K562 (cell line): ENCODE data around the gene HEPHL1.

Source experiments
- CTCF ChIP-seq, 3 experiments: IDR thresholded peaks in 2 of 3; conservative IDR thresholded peaks in 1 of 3; 2 replicates each; pipeline ENCODE4 v1.5.1; 2011 to 2012; ENCODE audit warnings: low read length in 3 of 3, mild to moderate bottlenecking in 3 of 3, control low read depth in 2 of 3, improper control_type of control experiment in 1 of 3, inconsistent platforms in 1 of 3, low read depth in 1 of 3, mixed read lengths in 1 of 3, moderate library complexity in 1 of 3; ENCODE audit not compliant: insufficient read depth in 2 of 3
- GTF2A2 ChIP-seq: IDR thresholded peaks from 2 replicates; pipeline ENCODE4 v1.6.1; 2016; ENCODE audit warnings: mild to moderate bottlenecking, missing genetic modification characterization, missing compliant biosample characterization
- ID3 ChIP-seq, 2 experiments: fragments of 250-450 bp in 1 of 2; fragments of 450-650 bp in 1 of 2; sonication (Bioruptor Pico) in 1 of 2; IDR thresholded peaks; 2 replicates each; pipeline versions ENCODE4 v1.6.1 to v1.8.0; 2016 to 2021; ENCODE audit warnings: mild to moderate bottlenecking in 2 of 2, moderate library complexity in 2 of 2, missing compliant biosample characterization in 1 of 2, missing genetic modification characterization in 1 of 2
- JUN ChIP-seq, 2 experiments: sonication (generic) in 1 of 2; formaldehyde crosslinking in 1 of 2; IDR thresholded peaks; 2 replicates each; pipeline versions ENCODE4 v1.6.1 to v1.8.0; 2012 to 2022; ENCODE audit warnings: borderline replicate concordance in 2 of 2, mild to moderate bottlenecking in 2 of 2, improper control_type of control experiment in 1 of 2, low read depth in 1 of 2, low read length in 1 of 2, missing genetic modification reagents in 1 of 2
- NR2F6 ChIP-seq: fragments of 450-650 bp; formaldehyde crosslinking; IDR thresholded peaks from 2 replicates; pipeline ENCODE4 v1.4.0; 2020; ENCODE audit warnings: mild to moderate bottlenecking
- NRF1 ChIP-seq, 2 experiments: fragments of 450-650 bp; IDR thresholded peaks in 1 of 2; conservative IDR thresholded peaks in 1 of 2; 2 replicates each; pipeline ENCODE4 v1.6.1; 2014; ENCODE audit warnings: mild to moderate bottlenecking in 2 of 2
- POLR2AphosphoS5 ChIP-seq: IDR thresholded peaks from 2 replicates; pipeline ENCODE4 v1.6.1; 2011; ENCODE audit warnings: mild to moderate bottlenecking, low read depth, low read length, moderate library complexity; ENCODE audit not compliant: control insufficient read depth, insufficient read depth
- RFX7 ChIP-seq: fragments of 250-450 bp; sonication (Bioruptor Pico); IDR thresholded peaks from 2 replicates; pipeline ENCODE4 v1.5.1; 2021; ENCODE audit warnings: mild to moderate bottlenecking
- ZNF174 ChIP-seq: fragments of 250-450 bp; sonication (Bioruptor Pico); IDR thresholded peaks from 2 replicates; pipeline ENCODE4 v1.4.0; 2020; ENCODE audit warnings: mild to moderate bottlenecking
- ZNF23 ChIP-seq: fragments of 250-450 bp; sonication (Bioruptor Pico); IDR thresholded peaks from 2 replicates; pipeline ENCODE4 v1.4.0; 2020; ENCODE audit warnings: mild to moderate bottlenecking

DNA sequence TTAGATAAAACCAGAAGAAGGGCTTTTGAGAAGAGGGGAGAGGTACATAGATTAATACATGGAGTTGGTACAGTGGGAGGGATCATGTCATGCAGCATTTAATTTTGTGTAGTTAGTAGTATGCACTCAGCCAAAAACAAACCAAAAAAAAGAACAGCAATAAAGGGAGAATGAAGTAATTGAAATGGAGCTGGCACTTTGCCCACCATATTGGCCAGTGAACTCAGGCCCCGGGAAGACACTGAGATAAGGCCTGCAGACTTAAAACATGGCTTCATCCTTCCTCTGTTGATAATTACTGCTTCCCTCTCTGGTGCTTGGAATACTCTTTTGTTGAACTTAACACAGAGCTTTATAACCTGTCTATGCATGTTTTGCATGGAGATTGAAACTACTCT, 110.6 kb downstream of the HEPHL1 start:
- TF ChIP-seq CTCF (IDR thresholded peaks at IDR 0.05 in 2 of 3, conservative IDR thresholded peaks at IDR 0.05 in 1 of 3; ENCODE audit: insufficient read depth in 2 of 3, low read depth in 1 of 3, low read length in 3 of 3) (no peak), ID3 (CRISPR knock-in tag; IDR thresholded peaks at IDR 0.05) (no peak), ID3 (tag; IDR thresholded peaks at IDR 0.05) (no peak), RFX7 (no peak), JUN (IDR thresholded peaks at IDR 0.05; ENCODE audit: borderline replicate concordance, low read depth, low read length) (no peak), JUN (CRISPR knock-in tag; IDR thresholded peaks at IDR 0.05; ENCODE audit: borderline replicate concordance) (no peak), NRF1 (conservative IDR thresholded peaks at IDR 0.05 in 1 of 2, IDR thresholded peaks at IDR 0.05 in 1 of 2) (no peak), ZNF23 (CRISPR knock-in tag) (no peak), GTF2A2 (tag) (no peak), ZNF174 (CRISPR knock-in tag) (no peak), NR2F6 (CRISPR knock-in tag) (no peak), POLR2AphosphoS5 (no peak)
